NCI-H2081 (cell line): Measurements from ENCODE around the gene CORO2B.
"Not testable (repeated sequence)": the region's sequence is repeated elsewhere in the genome, so short reads cannot be mapped to it uniquely, and the experiment has no call there.

ENCODE experiments used
- DNase-seq, 2 experiments: peaks; one replicate each; lab custom pipeline; 2025; lab: John Stamatoyannopoulos, UW

Gene CORO2B

DNA sequence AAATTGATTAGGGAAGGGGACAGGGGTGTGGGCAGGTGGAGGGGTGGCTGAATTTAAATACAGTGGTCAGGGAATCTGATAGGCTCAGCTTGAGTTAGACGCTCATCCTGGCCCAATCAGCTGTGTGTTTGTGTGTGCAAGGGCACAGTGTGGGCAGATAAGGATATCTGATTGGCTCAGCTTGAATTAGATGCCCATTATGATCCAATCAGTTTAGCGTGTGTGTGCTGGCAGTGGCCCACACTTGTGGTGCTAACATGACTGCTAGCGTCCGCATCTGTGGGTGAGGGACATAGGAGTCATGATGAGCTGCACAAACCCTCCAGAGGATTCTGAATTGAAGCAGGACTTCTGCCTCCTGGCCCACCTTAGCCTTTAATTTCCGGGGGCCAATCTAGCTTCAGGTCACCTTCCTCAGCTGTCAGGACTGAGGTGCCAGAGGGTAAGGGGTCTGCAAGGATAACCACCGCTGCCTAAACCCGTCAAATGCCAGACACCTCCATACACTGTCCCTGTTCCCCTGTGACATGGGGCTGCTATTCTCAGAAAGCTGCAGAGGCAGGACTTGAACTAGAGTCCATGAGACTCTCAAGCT, 97.3 kb downstream of the CORO2B start:
- DNase-seq = peak in 1 of 2 experiments; percentile 8

DNA sequence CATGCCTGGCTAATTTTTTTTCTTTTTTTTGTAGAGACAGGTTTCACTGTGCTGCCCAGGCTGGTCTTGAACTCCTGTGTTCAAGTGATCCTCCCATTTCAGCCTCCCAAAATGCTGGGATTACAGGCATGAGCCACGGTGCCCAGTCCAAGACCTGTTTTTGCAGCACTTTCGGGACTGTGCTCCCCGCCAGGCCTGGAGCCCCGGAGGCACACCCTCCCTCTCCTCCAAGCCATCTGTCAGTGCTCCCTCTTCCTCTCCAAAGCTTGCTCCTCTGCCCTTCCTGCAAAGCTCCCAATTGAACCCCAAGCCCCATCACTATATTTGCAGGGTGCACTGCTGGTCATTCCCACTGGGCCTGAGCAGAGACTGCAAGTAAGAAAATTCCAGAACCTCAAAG, 98.1 kb downstream of the CORO2B start:
- no peak for DNase-seq

DNA sequence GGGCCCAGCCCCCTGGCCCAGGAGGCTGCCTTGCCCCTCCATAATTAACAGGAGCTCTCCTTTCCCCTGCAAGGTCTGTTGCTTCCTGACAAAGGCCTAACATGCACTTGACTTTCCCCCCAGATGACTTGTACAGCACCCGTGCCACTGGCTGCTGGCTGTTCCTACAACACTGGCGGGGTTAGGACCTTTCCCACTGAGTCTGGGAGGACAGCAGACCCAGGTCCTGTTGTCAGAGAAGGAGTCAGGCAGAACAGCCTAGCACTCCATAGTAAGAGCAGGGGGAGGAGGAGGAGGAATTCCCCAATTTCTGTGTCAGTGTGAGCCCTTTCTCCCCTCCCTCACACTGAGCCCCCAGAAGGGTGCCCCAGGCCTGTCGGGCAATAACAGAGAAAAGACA, 99.2 kb downstream of the CORO2B start:
- DNase-seq = no peak

DNA sequence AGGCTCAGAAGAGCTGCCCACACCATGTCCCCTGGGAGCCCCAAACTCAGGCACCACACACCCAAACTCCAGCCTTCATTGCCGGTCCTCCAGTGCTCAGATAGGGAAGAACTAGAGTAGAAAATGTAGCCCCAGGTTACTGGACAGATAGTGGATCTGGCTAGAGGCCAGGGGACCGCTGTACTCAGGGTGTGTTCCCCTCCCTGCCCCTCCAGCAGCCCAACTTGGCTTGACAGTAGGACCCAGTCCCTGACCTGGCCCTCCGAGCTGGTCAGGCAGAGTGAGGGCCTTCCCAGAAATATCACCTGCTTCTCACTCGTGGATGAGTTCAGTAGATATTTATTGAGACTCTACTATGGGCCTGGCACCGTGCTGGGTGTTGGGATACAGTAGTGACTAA, 100.0 kb downstream of the CORO2B start:
- no peak for DNase-seq

DNA sequence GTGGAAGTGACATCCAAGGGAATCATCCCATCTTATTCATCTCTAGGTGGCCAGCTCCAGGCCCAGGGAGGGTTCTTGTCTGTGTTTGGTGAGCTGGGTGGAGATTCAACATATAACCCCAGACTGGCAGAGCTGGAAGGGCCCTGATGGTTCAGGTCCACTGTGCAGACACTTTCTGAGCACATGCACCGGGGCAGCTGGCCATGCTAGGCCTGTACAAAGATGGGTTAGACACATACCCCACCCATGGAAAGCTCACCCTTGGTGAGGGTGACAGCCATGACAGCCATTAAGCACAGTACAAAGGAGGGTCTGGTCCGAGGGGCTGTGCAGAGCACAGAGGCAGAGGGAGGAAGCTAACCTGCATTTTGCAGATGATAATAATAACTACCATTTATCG, 100.4 kb downstream of the CORO2B start:
- no peak for DNase-seq

DNA sequence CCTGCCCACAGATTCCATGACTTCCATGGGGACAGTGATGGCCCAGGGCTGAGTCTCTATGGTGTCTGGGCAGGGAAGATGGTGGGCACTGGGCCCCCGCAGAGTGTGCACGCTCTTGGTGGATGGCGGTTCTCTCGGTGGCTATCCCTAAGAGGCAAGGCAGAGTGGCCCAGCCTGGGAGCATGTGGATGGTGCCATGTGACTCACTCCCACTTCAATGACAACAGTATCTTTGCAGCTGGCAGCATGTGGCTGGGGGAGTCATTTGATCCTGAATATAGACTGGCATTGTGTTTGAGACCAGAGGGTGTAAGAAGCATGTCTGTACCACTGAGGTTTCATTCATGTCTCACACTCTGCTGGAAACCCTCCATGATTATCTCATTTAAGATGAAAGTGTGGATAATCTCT, 101.2 kb downstream of the CORO2B start:
- no peak for DNase-seq

DNA sequence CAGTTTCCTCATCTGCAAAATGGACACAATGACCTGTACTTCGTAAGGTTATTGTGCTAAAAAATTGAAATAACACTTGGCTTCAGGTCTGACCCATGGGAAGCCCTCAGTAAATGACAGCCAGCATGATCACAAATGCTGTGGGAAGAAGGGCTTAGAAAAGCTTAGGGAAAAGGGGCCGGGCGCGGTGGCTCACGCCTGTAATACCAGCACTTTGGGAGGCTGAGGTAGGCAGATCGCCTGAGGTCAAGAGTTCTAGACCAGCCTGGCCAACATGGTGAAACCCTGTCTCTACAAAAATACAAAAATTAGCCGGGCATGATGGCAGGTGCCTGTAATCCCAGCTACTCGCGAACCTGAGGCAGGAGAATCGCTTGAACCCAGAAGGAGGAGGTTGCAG, 102.0 kb downstream of the CORO2B start:
- DNase-seq = not testable (repeated sequence)

DNA sequence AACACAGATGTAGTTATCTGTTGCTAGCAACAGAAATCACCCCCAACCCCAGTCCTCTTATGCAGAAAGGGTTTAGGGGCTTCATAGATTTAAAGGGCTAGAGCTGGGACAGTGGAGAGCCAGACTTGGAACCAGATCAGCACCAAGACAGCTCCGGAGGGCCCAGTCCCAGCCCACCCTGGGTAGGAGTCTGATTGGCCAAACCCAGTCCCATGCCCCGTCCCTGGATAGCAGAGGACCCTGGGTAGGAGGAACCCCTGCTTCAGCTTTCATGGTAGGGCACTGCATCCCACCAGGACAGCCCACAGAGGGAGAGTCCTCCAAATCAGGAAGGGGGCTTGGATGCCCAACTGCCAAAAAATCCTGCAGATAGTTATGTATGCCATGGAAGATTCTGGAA, 103.0 kb downstream of the CORO2B start:
- no peak for DNase-seq

DNA sequence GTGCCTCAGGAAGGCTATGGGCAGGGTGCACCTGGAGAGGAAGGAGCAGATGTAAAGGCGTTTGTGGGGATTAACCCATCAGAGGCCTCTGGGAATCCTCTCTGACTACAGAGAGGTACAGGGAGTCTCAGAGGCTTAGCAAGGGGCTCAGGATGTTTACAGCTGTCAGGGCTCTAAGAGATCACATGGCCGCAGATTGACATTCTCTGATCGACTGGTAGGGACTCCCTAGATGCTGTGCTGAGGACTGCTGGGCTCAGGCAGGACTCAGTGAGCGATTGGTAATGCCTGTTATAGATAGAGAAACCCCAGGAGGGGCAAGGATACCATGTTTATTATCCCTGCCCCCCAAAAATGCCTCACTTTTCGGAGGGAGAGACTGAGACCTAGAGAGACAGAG, 103.5 kb downstream of the CORO2B start:
- DNase-seq = peak in 1 of 2 experiments; percentile 2

DNA sequence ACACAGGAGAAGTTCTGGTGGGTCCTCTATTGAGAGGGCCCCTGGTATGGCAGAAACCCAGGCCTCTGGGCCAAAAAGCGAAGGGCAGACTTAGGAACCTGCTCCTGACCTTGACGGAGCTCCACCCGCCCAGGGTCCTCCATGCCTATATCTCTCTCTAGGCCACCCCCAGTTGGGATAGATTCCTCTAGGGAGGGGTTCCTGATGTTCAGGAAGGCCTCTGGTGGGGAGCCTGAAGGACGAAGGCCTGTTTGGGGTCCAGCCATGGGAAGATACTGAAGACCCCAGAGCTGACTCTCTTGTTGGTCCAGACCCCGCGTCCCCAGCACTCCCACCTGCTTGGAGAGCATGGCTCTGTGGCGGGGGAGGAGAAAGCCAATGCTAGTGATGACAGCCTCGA, 104.2 kb downstream of the CORO2B start:
- DNase-seq = no peak

DNA sequence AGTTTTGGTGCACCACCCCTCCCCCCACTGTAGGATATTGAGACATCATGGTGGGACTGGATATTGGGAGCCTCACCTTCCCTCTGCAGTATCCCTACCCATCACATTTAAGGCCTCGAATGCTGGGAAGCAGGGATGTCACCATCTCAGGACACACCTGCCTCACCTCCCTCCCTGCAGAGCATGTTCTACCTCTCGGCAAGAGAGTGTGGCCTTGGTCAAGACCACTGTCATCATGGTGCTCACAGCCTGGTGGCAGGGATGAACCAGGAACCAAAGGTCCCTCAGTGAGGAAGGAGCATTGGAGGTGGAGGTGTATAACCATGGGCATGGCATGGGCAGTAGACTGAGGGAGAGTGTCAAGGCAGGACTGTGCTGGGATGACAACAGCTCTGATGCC, 104.8 kb downstream of the CORO2B start:
- no peak for DNase-seq

DNA sequence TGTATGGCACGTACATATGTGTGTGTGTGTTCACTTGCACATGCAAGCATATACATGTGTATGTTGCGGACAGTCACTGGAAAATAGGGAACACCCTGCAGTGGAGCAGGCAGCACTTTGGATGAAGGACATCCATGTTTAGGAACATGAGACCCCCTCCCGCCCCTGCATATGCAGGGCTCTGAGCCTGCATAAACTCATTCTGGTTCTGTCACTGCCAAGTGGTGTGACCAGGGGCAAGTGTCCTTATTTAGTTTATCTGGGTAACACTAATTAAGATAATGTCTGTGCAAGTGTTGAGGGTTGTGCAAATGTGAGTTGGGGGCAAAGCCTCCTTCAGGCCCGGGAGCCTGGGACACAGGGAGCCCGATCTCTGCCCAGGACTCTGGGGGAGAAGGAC, 105.7 kb downstream of the CORO2B start:
- no peak for DNase-seq

DNA sequence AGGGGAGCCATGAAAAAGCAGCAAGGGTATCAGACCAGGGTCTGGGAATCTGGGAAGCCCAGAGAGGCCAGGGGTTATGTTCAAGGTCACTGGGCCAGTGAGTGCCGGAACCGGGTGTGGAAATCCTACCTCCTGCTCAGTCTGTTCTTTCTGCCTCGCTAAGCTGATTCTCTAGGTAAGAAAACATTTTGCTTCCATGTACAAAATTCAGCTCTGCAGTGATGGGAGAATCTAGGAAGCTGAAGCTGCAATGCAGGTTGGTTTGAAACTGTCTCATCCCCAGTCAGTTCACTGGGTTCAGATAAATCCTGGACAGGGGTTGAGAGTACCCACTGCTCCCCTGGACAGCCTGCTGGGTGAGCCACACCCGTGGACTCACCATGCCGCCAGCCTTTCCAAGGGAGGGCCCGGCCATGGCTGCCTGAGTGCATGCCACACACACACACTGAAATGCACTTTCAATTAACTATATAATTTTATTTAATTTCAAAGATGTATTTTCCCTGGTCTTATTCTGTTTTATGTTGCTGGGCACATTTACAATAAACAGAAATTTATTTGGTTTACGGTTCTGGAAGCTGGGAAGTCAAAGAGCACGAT, 108.4 kb downstream of the CORO2B start:
- DNase-seq = no peak

DNA sequence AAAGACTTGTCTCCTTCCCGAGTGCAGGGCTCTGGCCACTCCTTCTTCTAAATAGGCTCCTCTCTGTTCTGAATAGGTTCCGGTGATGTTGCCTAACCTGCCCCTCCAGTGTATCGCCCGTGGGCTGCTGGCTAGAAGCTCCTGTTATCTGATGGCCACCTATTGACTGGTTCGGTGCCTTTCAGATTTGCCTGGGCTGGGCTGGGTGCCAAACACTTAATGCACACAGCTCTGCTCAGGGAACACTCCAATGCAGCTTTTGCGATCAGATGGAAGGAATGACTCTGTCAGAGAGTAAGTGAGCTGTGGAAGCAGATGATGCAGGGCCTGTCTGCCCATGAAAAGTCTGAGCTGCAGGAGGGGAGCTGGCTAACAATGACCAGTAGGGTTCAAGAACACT, 112.9 kb downstream of the CORO2B start:
- DNase-seq = peak; percentile 9 to 35

DNA sequence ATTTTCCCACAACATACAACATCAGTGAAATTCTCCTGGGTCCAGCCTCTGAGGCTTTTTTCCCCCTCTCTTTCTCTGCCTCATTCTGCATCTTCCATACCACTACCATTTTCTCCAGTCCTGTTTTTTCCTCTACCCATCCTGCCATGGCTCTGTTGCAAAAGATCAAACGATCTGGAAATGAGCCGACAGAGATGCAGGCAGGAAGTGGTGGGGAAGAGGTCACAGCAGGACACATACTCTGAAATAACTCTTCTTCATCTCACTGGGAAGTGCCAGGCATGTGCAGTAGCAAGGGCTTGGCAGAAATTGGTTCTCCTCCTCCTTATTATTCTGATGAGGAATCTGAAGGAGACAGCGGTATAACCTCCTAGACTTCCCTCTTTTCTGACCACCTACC, 114.3 kb downstream of the CORO2B start:
- DNase-seq = no peak

DNA sequence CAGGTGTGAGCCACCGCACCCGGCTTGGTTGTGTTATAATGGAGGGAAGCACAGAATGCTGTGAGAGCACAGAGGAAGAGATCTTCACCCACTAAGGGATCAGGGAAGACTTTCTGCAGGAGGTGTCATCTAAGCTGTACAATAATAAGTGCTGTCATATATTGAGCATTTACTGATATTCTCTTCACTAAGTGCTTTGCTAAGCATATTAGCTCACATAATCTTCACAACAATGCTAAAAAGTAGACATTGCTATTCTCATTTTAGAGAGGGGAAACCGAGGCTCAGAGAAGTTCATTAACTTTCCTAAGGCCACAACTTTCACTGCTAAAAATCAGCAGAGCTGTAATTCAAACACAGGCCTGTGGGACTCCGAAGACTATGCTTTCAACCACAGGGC, 115.3 kb downstream of the CORO2B start:
- no peak for DNase-seq

DNA sequence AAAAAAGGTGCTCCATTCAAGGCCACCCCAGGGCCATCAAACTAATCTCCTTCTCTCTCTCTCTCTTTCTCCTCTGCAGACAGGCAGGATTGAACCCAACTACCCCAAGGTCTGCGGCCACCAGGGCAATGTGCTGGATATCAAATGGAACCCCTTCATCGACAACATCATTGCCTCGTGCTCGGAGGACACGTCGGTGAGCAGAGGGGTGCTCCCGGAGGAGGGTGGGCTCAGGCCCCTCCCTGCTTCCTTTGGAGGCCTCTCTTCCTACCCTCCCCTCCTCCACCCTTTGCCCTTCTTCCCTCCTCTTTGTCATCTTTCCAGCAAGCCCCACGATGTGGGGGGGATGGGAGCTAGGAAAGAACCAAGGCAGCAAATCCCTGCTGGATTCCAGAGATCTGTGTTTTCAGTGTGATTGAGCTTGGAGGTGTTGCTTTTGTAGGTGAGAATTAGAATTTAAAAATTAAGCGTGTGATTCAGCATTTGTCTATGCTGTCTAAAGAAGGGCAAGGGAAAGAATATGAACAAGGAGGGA, 116.3 kb downstream of the CORO2B start:
- DNase-seq = no peak

DNA sequence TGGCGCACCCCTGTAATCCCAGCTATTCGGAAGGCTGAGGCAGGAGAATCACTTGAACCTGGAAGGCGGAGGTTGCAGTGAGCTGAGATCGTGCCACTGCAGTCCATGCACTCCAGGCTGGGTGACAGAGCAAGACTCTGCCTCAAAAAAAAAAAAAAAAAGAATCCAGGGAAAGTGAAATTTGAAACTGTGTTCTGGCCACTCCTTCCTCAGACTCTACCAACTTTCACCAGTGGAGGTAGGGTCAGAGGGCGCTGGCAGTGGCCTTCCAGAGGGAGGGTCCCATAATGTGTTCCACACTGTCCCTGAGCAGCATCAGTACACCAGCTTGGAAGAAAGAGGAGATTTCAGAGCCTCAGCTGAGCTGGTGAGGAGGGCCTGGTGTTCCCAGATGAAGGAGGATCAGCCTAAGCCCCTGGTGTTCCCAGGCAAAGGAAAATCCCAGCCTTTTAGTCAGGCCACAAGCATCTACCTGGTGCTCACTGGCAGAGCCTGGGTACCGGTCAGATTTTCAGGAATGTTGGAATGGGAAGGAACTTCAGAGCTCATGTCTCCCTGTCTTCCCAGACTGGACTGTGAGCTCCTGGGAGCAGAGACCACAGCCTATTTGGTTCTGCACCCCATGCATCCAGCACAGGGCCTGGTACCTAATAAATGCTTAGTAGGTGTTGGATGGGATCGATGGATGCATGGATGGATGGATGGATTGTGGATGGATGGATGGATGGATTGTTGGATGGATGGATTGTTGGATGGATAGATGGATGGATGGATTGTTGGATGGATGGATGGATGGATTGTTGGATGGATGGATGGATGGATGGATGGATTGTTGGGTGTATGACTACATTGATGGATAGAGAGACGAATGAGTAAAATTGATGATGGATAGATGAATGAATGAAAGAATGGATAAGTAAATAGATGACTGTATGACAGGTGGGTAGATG, 117.9 kb downstream of the CORO2B start:
- DNase-seq = no peak

DNA sequence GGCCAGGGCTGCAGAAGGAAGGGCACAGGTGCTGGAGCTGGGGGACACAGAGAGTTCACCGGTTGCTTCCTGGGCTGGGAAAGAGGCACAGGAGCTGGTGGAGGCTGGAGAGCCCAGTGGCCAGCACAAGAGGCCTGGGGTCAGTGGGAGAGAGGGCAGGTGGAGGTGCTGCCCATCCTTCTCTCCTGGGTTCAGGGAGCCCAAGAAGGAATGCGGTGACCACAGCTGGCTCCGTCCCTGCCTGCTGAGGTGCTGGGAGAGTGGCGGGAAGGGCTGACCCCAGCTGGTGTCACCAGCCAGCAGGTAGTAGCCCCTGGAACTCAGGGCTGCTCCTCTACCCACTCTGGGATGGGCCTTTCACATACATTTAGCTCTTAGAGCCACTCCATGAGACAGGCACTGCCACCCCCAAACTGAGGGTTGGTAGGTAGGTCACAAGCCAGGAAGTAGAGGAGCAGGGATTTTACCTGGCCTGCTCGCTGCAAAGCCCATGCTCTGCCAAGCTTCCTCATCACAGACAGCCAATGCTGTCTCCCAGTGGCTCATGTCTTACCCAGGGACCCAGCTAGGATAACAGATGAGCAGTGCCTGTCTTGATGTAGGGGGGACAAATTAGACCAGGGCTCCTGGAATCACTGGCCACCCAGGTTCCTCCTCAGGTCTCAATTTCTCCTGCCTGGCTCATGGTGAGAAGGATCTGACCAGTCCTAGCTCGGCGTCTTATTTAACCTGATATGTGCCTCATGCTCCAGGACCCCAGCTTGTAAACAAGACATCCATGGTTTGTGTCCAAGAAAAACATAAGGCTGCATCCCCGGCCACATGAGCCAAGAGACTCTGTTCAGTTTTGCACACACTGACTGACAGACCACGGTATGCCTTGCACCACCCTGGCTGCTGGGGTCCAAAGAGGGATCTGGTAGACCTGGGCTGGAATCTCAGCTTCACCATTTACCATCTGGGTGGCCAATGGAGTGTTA, 119.2 kb downstream of the CORO2B start:
- DNase-seq = no peak

DNA sequence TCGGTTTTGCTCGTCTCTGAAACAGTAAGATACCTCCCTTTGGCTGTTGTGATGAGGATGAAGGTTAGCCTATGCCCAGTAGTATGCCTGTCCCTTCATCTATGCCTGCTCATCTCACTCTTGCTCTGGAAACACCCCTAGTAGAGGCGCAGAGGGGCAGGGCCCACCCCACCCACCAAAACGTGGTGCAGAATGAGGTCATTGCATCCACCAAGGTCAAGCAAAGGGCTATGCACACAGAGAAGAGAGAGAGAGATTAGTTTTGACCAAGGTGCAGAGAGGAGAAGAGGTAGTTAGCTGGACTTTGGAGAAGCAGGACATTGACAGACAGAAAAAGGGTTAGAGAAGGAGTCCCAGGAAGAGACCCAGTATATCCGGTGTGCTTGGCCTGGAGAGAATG, 119.9 kb downstream of the CORO2B start:
- DNase-seq = no peak

DNA sequence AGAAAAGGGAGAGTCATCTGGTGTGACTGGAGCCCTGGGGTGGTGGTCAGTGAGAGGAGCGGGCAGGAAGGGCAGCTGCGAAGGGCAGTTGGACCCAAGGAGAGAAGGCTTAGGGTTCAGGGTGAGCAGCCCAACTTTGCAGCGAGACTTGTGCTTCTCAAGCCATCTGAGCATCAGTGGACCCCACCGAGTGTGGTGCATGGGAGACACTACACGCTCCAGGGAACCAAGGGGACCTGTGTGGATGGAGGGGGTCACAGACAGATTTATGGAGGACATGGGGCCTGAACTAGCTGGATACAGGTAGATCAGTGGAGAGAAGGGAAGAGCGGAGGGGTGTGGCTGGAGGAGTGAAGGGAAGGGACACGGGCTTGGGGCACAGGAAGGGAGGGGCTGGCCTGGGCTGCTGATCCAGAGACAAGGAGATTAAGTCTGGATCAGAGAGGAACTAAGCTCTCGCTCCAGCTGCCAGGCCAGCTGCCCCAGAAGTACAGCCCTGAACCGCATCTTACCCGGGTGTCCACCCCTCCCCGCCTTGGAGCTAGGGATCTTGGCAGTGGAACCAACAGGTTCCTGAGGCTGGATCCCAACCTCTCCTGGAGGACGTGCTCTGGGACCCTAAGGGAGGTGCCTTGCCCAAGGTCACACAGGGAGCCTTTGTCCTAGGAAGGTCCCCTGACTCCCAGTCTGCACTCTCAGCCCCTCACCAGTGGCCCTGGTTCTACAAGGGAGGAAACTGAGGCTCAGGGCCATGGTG, 120.5 kb downstream of the CORO2B start:
- no peak for DNase-seq
